ENCODE data around the gene ADAM19.
"Not testable (repeated sequence)": the region's sequence is repeated elsewhere in the genome, so short reads cannot be mapped to it uniquely, and the experiment has no call there.

Gene ADAM19

DNA sequence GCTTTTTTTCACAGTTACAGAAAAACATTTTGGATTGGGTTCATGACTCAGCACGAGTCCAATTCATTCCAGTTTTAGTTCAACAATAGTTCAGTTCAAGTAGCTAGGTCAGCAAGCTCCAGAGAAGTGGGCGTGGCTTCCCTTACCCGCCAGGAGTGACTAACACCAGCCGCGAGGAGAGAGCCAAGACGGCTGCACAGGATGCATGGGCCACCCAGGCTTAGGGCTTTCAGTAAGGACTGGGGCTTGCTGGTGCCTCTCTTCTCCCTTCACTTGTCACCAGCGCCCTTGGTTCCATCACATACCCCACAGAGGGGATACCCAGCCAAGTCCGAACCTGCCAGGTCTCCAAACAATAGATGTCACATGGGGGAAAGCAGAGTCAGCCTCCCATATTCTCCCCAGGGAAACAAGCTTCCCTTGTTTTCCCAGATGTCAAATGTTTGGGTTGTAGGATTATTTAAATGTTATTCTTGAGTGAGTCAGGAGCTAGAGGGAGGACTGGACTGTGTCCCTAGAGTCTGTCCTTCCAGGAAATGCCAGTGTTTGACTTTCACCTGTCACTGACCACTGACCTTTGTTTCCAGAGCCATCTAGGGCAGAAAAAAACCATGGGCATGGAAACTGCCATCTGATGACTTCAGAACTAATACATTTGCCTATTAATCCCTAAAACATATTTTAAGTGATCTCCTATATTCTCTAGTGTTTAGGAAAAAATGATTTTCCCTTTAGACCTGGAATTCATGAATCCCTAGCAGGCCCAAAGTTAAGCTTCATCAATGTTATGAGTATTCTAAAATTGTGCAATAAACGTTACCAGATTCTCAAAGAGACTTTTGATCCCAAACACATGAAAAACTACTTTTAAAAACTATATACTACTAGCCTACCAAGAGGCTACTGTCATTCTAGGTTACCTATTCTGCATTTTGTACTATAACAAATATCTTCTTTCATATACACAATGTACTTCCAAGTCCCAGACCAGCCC, 63.6 kb downstream of the ADAM19 start:
- DNase-seq, result no peak

DNA sequence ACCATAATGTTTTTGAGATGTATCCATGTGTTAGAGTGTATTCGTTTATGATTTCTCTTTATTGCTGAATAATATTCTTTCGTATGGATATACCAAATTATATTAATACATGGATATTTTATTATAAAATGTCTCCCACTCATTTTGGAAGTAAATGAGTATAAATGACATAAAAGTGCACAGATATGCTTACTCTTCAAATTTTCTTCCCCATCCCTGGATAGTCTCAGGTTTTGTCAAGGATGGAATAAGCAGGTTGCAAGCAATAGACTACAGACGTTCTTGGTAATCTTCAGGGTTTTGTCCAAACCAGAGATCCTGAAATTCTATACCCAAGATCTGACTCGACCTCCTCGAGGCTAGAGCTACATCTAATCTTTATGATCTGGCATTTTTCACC, 64.9 kb downstream of the ADAM19 start:
- no peak for DNase-seq

GRCh38 chr5:157509587-157509986, 66.0 kb downstream of the ADAM19 start:
- no peak for DNase-seq

DNA sequence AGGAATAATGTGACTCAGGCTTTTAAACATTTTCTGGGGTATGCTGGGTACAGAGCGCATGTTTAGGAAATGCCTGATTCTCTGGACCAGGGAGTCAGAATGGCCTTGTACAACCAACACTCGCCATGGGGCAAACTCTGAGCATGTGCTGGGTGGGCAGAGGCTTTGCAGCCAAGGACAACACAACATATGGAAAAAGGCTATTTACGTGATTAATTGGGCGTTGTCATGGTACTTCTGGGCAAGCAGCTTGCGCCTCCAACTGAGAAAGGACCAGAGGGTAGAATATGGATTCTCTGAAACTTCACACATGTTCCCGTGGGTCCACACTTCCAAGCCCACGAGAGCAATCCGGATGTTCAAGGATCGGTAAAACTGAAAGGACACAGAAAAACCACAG, 66.5 kb downstream of the ADAM19 start:
- DNase-seq, result no peak

GRCh38 chr5:157506981-157507780, 68.4 kb downstream of the ADAM19 start:
- no peak for DNase-seq

DNA sequence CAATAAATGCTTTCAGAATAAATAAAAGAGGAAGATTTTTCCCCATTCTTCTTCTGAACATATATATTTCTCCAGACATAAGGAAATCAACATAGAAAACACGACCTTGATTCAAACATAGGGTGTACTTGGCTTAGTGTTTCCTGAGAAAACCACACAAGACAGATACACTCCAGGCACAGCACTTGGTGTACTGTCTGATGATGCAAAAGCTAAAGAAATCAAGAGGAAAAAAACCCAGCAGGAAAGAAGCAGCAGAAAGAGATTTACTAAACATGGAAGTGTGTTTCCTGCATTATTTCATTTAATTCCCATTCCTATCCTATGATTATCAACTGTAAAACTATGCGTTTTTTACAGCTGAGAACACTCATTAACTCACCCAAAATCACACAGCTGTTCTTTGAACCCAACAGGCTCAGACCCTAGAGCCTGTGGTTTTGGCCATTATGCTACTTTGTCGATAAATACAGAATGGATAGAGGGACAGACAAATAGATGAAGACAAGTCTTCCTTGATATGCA, 69.4 kb downstream of the ADAM19 start:
- no peak for DNase-seq

GRCh38 chr5:157505496-157505895, 70.1 kb downstream of the ADAM19 start:
- no peak for DNase-seq

GRCh38 chr5:157504053-157504452, 71.5 kb downstream of the ADAM19 start:
- no peak for DNase-seq

DNA sequence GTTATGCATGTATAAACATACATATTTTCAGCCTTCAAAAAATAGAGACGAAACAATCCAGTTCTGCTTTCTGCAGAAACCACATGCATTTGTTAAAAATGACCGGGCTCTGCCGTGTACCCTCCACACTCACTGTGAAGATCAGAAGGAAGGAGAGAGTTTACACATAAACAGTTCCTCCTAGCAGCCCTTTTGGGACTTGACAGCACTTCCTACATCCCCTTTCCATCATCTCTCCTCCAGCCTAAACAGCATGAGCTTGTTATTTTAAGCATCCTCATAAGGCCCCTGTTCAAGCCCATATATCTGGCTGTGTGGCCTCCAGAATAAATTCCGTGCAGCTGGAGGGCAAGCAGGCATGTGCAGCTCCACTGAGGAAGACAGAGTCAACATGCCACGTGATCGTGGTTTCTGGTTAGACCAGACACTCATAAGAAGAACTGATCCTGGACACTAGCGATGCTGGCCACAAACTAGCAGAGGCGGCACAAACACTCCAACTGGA, 73.4 kb downstream of the ADAM19 start:
- DNase-seq, result no peak

DNA sequence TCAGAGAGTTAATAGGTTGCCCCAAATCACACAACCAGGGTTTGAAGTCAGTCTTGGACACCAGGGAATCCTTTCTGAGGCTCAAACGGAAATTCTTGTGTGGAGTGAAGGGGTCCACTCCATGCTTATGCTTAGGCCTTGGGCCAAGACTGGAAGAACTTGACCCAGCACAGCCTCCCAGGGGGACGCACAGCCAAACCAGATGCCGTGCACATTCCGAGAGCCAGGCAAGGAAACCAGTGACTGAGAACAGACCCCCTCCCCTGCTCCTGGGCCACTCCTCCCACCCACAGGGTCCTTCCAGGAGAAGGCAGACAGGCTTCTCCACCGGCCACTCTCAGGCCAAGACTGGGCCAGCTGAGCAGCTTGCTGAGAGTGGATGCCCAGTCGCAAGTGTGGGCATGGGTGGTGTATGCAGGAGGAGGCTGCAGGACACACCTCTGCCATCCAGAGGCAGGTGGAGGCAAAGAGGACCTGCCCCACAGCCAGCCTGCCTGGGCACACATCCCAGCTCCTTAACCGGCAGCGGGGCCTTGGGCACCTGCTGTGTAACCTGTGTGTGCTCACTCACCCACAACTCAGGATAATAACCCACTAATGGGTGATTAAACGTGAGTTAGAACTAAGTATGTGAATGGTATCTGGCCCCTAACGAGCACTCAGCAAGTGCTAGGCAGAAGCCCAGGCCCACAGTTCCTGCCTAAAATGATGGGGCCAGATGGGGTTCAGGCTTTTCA, 77.5 kb downstream of the ADAM19 start:
- DNase-seq, result no peak

- DNase-seq, result no peak
Observed at GRCh38 chr5:157496864-157497263, 78.7 kb downstream of the ADAM19 start.

- DNase-seq, result no peak
Observed at GRCh38 chr5:157494178-157494832, 81.3 kb downstream of the ADAM19 start.

DNA sequence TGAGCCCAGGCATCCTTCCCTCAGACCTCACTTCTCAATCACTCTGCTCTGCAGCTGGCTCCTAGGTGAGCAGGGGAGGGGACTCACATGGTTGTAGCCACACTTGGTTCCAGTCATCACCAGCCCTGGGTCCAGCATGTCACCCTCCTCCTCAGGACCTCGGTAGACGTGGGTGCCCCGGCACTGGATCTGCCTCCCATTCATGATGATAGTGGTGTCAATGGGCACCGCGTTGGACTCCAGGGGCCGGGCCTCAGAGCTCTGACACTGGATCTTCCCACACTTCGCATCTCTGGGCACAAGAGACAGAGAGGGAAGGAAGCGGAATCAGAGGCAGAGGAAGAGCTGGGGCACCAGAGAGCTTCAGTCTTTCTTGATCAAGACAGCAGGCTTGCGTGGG, 82.7 kb downstream of the ADAM19 start:
- no peak for DNase-seq

- DNase-seq, result no peak
Observed at GRCh38 chr5:157491471-157491995, 84.0 kb downstream of the ADAM19 start.

DNA sequence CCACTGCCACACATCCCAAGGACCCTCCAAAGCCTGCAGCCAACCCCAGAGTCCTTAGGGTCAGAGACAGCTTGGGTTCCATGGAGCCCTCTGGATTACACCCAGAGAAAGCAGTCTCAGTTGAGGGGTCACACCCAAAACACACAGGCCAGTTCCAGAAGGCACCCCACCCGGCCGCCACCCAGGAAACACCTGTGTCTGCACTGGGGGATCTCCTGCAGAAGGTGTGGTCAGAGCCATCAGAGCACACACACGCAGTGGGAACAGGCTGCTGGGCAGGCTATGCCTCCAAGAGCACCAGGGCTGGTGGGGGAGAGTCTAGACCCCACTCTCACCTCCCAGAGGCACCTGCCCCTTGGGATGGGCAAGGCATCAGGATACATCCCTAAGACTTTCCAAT, 88.2 kb downstream of the ADAM19 start:
- DNase-seq, result no peak

- DNase-seq, result no peak
Observed at GRCh38 chr5:157486861-157487260, 88.7 kb downstream of the ADAM19 start.

- DNase-seq, result no peak
Observed at GRCh38 chr5:157486221-157486681, 89.3 kb downstream of the ADAM19 start.

DNA sequence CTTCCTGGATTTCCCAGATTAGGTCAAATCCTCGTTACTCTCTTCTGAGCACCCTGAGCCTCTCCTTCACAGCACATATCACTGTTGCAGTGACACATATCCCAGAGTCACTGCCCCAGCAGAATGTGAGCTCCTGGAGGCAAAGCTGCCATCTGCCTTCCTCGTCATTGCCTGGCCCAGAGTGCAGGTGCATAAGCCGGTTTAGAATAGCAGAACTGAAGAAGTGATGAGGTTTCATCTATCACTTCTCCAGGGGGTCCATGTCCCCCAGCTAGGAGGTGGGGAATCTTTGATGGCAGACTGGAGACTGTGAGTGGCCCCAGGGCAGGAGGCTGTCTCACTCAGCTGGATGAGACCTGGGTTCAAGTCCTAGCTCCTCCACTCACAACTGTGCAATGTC, 89.8 kb downstream of the ADAM19 start:
- DNase-seq, result no peak

DNA sequence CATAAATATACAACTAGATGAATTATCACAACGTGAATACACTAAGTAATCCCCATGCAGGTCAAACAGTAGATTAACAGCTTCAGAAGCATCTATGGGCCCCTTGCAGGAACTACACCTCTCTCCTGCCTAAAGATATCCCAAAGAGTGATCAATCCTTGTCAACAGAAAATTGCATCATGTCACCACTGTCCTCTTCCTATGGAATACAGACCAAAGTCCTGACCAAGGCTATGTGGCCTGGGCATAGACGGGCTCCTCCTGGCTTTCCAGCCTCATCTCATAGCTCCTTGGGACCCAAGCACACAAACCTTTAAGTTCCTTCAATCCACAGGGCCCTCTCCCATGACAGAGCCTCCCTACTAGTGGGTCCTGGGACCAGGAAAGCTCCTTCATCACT, 90.2 kb downstream of the ADAM19 start:
- no peak for DNase-seq

- DNase-seq, result no peak
Observed at GRCh38 chr5:157484768-157485167, 90.8 kb downstream of the ADAM19 start.

GRCh38 chr5:157482702-157483101, 92.9 kb downstream of the ADAM19 start:
- DNase-seq, result not testable (repeated sequence)

DNA sequence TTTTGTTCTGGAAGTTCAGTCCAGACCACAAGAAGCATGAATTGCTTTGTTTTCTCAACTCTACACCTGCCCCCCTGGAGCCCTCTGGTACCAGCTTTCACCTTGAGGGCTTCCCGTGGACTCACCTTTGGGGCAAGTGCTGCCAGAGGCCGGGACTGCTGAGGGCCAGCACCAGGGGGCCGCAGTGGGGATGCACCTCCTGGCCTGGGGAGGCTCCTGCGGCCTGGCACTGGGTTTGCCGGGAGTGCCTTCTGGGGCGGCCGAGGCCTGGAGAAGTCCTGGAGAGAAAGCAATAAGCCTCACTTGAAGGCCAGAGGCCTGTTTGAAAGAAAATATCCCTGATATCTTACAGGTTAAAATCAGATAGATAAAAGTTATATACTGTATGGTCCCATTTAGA, 93.9 kb downstream of the ADAM19 start:
- DNase-seq, result no peak
